Measurements from ENCODE around the gene ARL2.
"Not testable (repeated sequence)": the region's sequence is repeated elsewhere in the genome, so short reads cannot be mapped to it uniquely, and the experiment has no call there.

ARL2 gene
- 4.3 to 6.6 (median 4.8) reads per million in 3 donors for total RNA-seq

- peak within 1 kb of the TSS; percentile 78 for H3K4me3 ChIP-seq (ENCODE audit: insufficient read depth, low read depth, low read length, poor library complexity, severe bottlenecking)
- peak; percentile 69 to 80 (median 77) for DNase-seq
- H3K36me3 ChIP-seq (ENCODE audit: control insufficient read depth, insufficient read depth, low read length): peaks cover 8% of the 10 kb centered on the region
Observed at GRCh38 chr11:65013888-65014725, at the start of gene ARL2. Gene ARL2, plus strand, starts transcription at chr11:65014160. Its CDS starts 48 bp downstream, at chr11:65014208.

GRCh38 chr11:64967375-64967774 lies 46.6 kb upstream of the ARL2 start:
- Histone ChIP-seq H3K9me3 (ENCODE audit: control insufficient read depth, low read length) (no peaks in the 10 kb centered on the region), H3K36me3 (ENCODE audit: control insufficient read depth, insufficient read depth, low read length) (no peaks in the 10 kb centered on the region), H3K27ac (ENCODE audit: insufficient read depth, low read length, poor library complexity, severe bottlenecking) (no peak overlapping the region), H3K4me3 (ENCODE audit: insufficient read depth, low read depth, low read length, poor library complexity, severe bottlenecking) (no peak overlapping the region), H3K27me3 (replicated peaks; ENCODE audit: control insufficient read depth, insufficient read depth, low read length, poor library complexity, severe bottlenecking) (no peaks in the 10 kb centered on the region), H3K4me1 (ENCODE audit: control insufficient read depth, insufficient read depth, low read length, poor library complexity, severe bottlenecking) (peaks cover 10% of the 10 kb centered on the region)
- no peak for DNase-seq

More at GRCh38 chr11:65013888-65014725, at the start of gene ARL2:
- Histone ChIP-seq H3K27ac (ENCODE audit: insufficient read depth, low read length, poor library complexity, severe bottlenecking) (peak within 1 kb of the TSS; percentile 90), H3K9me3 (ENCODE audit: control insufficient read depth, low read length) (no peaks in the 10 kb centered on the region), H3K4me1 (ENCODE audit: control insufficient read depth, insufficient read depth, low read length, poor library complexity, severe bottlenecking) (peaks cover 9% of the 10 kb centered on the region), H3K27me3 (replicated peaks; ENCODE audit: control insufficient read depth, insufficient read depth, low read length, poor library complexity, severe bottlenecking) (no peaks in the 10 kb centered on the region)

- Histone ChIP-seq H3K4me3 (ENCODE audit: insufficient read depth, low read depth, low read length, poor library complexity, severe bottlenecking) (no peak overlapping the region), H3K36me3 (ENCODE audit: control insufficient read depth, insufficient read depth, low read length) (no peaks in the 10 kb centered on the region), H3K4me1 (ENCODE audit: control insufficient read depth, insufficient read depth, low read length, poor library complexity, severe bottlenecking) (peaks cover 10% of the 10 kb centered on the region), H3K27ac (ENCODE audit: insufficient read depth, low read length, poor library complexity, severe bottlenecking) (no peak overlapping the region), H3K27me3 (replicated peaks; ENCODE audit: control insufficient read depth, insufficient read depth, low read length, poor library complexity, severe bottlenecking) (no peaks in the 10 kb centered on the region), H3K9me3 (ENCODE audit: control insufficient read depth, low read length) (no peaks in the 10 kb centered on the region)
- DNase-seq: no peak
Observed at GRCh38 chr11:64969209-64969608, 44.8 kb upstream of the ARL2 start.

GRCh38 chr11:64970731-64971151 lies 43.2 kb upstream of the ARL2 start:
- Histone ChIP-seq H3K4me3 (ENCODE audit: insufficient read depth, low read depth, low read length, poor library complexity, severe bottlenecking) (no peak overlapping the region), H3K9me3 (ENCODE audit: control insufficient read depth, low read length) (no peaks in the 10 kb centered on the region), H3K4me1 (ENCODE audit: control insufficient read depth, insufficient read depth, low read length, poor library complexity, severe bottlenecking) (peaks cover 10% of the 10 kb centered on the region), H3K27me3 (replicated peaks; ENCODE audit: control insufficient read depth, insufficient read depth, low read length, poor library complexity, severe bottlenecking) (no peaks in the 10 kb centered on the region), H3K36me3 (ENCODE audit: control insufficient read depth, insufficient read depth, low read length) (no peaks in the 10 kb centered on the region), H3K27ac (ENCODE audit: insufficient read depth, low read length, poor library complexity, severe bottlenecking) (no peak overlapping the region)
- no peak for DNase-seq

- no peaks in the 10 kb centered on the region for H3K9me3 ChIP-seq (ENCODE audit: control insufficient read depth, low read length)
- peak; percentile 73 to 86 (median 79) for DNase-seq
- no peaks in the 10 kb centered on the region for H3K27me3 ChIP-seq (replicated peaks; ENCODE audit: control insufficient read depth, insufficient read depth, low read length, poor library complexity, severe bottlenecking)
- peak within 1 kb of the TSS; percentile 35 for H3K4me3 ChIP-seq (ENCODE audit: insufficient read depth, low read depth, low read length, poor library complexity, severe bottlenecking)
- no peaks in the 10 kb centered on the region for H3K36me3 ChIP-seq (ENCODE audit: control insufficient read depth, insufficient read depth, low read length)
- peaks cover 10% of the 10 kb centered on the region for H3K4me1 ChIP-seq (ENCODE audit: control insufficient read depth, insufficient read depth, low read length, poor library complexity, severe bottlenecking)
- H3K27ac ChIP-seq (ENCODE audit: insufficient read depth, low read length, poor library complexity, severe bottlenecking): peak within 1 kb of the TSS; percentile 59
Observed at GRCh38 chr11:64971421-64972233, 42.3 kb upstream of the ARL2 start, which contains the start of gene MAJIN. Gene MAJIN, minus strand, starts transcription at chr11:64972108. Its CDS starts 12,703 bp downstream, at chr11:64959405.

GRCh38 chr11:64974124-64974523 lies 39.8 kb upstream of the ARL2 start:
- H3K4me3 ChIP-seq (ENCODE audit: insufficient read depth, low read depth, low read length, poor library complexity, severe bottlenecking): no peak overlapping the region
- H3K27ac ChIP-seq (ENCODE audit: insufficient read depth, low read length, poor library complexity, severe bottlenecking): no peak overlapping the region
- no peaks in the 10 kb centered on the region for H3K36me3 ChIP-seq (ENCODE audit: control insufficient read depth, insufficient read depth, low read length)
- H3K4me1 ChIP-seq (ENCODE audit: control insufficient read depth, insufficient read depth, low read length, poor library complexity, severe bottlenecking): peaks cover 10% of the 10 kb centered on the region
- no peaks in the 10 kb centered on the region for H3K9me3 ChIP-seq (ENCODE audit: control insufficient read depth, low read length)
- DNase-seq: no peak
- no peaks in the 10 kb centered on the region for H3K27me3 ChIP-seq (replicated peaks; ENCODE audit: control insufficient read depth, insufficient read depth, low read length, poor library complexity, severe bottlenecking)

GRCh38 chr11:64976651-64977050 lies 37.3 kb upstream of the ARL2 start:
- Histone ChIP-seq H3K36me3 (ENCODE audit: control insufficient read depth, insufficient read depth, low read length) (no peaks in the 10 kb centered on the region), H3K9me3 (ENCODE audit: control insufficient read depth, low read length) (no peaks in the 10 kb centered on the region), H3K4me1 (ENCODE audit: control insufficient read depth, insufficient read depth, low read length, poor library complexity, severe bottlenecking) (peaks cover 7% of the 10 kb centered on the region), H3K27me3 (replicated peaks; ENCODE audit: control insufficient read depth, insufficient read depth, low read length, poor library complexity, severe bottlenecking) (no peaks in the 10 kb centered on the region), H3K27ac (ENCODE audit: insufficient read depth, low read length, poor library complexity, severe bottlenecking) (no peak overlapping the region), H3K4me3 (ENCODE audit: insufficient read depth, low read depth, low read length, poor library complexity, severe bottlenecking) (no peak overlapping the region)
- DNase-seq: no peak

GRCh38 chr11:64983339-64983738 lies 30.6 kb upstream of the ARL2 start:
- H3K27ac ChIP-seq (ENCODE audit: insufficient read depth, low read length, poor library complexity, severe bottlenecking); H3K27me3 ChIP-seq (replicated peaks; ENCODE audit: control insufficient read depth, insufficient read depth, low read length, poor library complexity, severe bottlenecking); H3K9me3 ChIP-seq (ENCODE audit: control insufficient read depth, low read length); H3K36me3 ChIP-seq (ENCODE audit: control insufficient read depth, insufficient read depth, low read length); DNase-seq; H3K4me1 ChIP-seq (ENCODE audit: control insufficient read depth, insufficient read depth, low read length, poor library complexity, severe bottlenecking); H3K4me3 ChIP-seq (ENCODE audit: insufficient read depth, low read depth, low read length, poor library complexity, severe bottlenecking): not testable (repeated sequence)

GRCh38 chr11:64987998-64988854 lies 25.7 kb upstream of the ARL2 start:
- Histone ChIP-seq H3K9me3 (ENCODE audit: control insufficient read depth, low read length) (no peaks in the 10 kb centered on the region), H3K36me3 (ENCODE audit: control insufficient read depth, insufficient read depth, low read length) (no peaks in the 10 kb centered on the region), H3K27ac (ENCODE audit: insufficient read depth, low read length, poor library complexity, severe bottlenecking) (no peak overlapping the region), H3K4me1 (ENCODE audit: control insufficient read depth, insufficient read depth, low read length, poor library complexity, severe bottlenecking) (peaks cover 13% of the 10 kb centered on the region), H3K4me3 (ENCODE audit: insufficient read depth, low read depth, low read length, poor library complexity, severe bottlenecking) (no peak overlapping the region), H3K27me3 (replicated peaks; ENCODE audit: control insufficient read depth, insufficient read depth, low read length, poor library complexity, severe bottlenecking) (no peaks in the 10 kb centered on the region)
- no peak for DNase-seq

Measured in effector memory CD4-positive, alpha-beta T cell (primary cell).